CD14-positive monocyte (primary cell): ENCODE measurements around the gene ABHD4. TPM values are rescaled to one million over a fixed set of nuclear protein-coding genes. Genes with fewer than 3 reads are reported as not detected.

Experiments
- DNase-seq, 3 donors: peaks; one replicate each; pipeline ENCODE4 v3.0.0-alpha.2; 2011 to 2022
- H2AFZ ChIP-seq: 2 replicates; pipeline ENCODE4 v1.6.0; 2012; ENCODE audit warnings: mild to moderate bottlenecking, low read depth, low read length, inconsistent platforms; ENCODE audit not compliant: insufficient read depth, poor library complexity, severe bottlenecking
- H3K27ac ChIP-seq, 2 donors: 1 replicate in 1 of 2; 2 replicates in 1 of 2; pipeline ENCODE4 v1.5.1; 2012 to 2013; ENCODE audit warnings: low read length in 2 of 2, control low read depth in 1 of 2, inconsistent platforms in 1 of 2, low read depth in 1 of 2, mild to moderate bottlenecking in 1 of 2
- H3K27me3 ChIP-seq, 2 donors: one replicate each; pipeline versions ENCODE4 v1.6.0 to v1.6.1; 2011 to 2013; ENCODE audit warnings: low read length in 2 of 2; ENCODE audit not compliant: control insufficient read depth in 2 of 2, insufficient read depth in 2 of 2
- H3K36me3 ChIP-seq, 2 donors: replicated peaks in 1 of 2; 1 replicate in 1 of 2; 2 replicates in 1 of 2; pipeline versions ENCODE4 v1.5.1 to v1.6.1; 2012 to 2013; ENCODE audit warnings: low read length in 2 of 2, control low read depth in 1 of 2, inconsistent platforms in 1 of 2, mild to moderate bottlenecking in 1 of 2; ENCODE audit not compliant: insufficient read depth in 2 of 2, control insufficient read depth in 1 of 2
- H3K4me1 ChIP-seq, 2 donors: 1 replicate in 1 of 2; 2 replicates in 1 of 2; pipeline versions ENCODE4 v1.5.1 to v1.6.1; 2012 to 2013; ENCODE audit warnings: low read length in 2 of 2, control low read depth in 1 of 2, inconsistent platforms in 1 of 2, mild to moderate bottlenecking in 1 of 2, moderate library complexity in 1 of 2; ENCODE audit not compliant: insufficient read depth in 2 of 2, control insufficient read depth in 1 of 2
- H3K4me2 ChIP-seq: replicated peaks from 2 replicates; pipeline ENCODE3; 2012; ENCODE audit warnings: low read length, moderate library complexity, mild to moderate bottlenecking; ENCODE audit not compliant: poor library complexity, severe bottlenecking; ENCODE audit errors: extremely low read depth
- H3K4me3 ChIP-seq, 3 experiments: fragments of 200-600 bp in 1 of 3; sonication (generic) in 1 of 3; replicated peaks in 1 of 3; 1 replicate in 2 of 3; 2 replicates in 1 of 3; pipeline ENCODE4 v1.5.1; 2011 to 2013; ENCODE audit warnings: low read length in 3 of 3, mild to moderate bottlenecking in 3 of 3, control low read depth in 2 of 3, low read depth in 2 of 3, inconsistent platforms in 1 of 3, moderate library complexity in 1 of 3
- H3K79me2 ChIP-seq: 2 replicates; pipeline ENCODE4 v1.6.0; 2012; ENCODE audit warnings: mild to moderate bottlenecking, control low read depth, inconsistent platforms, low read length, moderate library complexity; ENCODE audit not compliant: insufficient read depth
- H3K9ac ChIP-seq: 2 replicates; pipeline ENCODE4 v1.6.0; 2017; ENCODE audit warnings: low read length, mild to moderate bottlenecking; ENCODE audit not compliant: insufficient read depth, poor library complexity, severe bottlenecking
- H3K9me3 ChIP-seq, 2 donors: replicated peaks in 1 of 2; 1 replicate in 1 of 2; 2 replicates in 1 of 2; pipeline versions ENCODE4 v1.5.1 to v1.6.1; 2012 to 2013; ENCODE audit warnings: low read length in 2 of 2, control low read depth in 1 of 2; ENCODE audit not compliant: control insufficient read depth in 1 of 2, insufficient read depth in 1 of 2
- H4K20me1 ChIP-seq: 2 replicates; pipeline ENCODE4 v1.6.0; 2012; ENCODE audit warnings: mild to moderate bottlenecking, low read length, control low read depth, moderate library complexity; ENCODE audit not compliant: insufficient read depth
- H3K27ac Mint-ChIP-seq, 7 donors: one replicate each; pipeline ENCODE4 v1.8.0; 2020; ENCODE audit warnings: mild to moderate bottlenecking in 7 of 7, mixed read lengths in 7 of 7, moderate library complexity in 6 of 7, inconsistent platforms in 2 of 7
- H3K27me3 Mint-ChIP-seq, 3 donors: one replicate each; pipeline ENCODE4 v1.8.0; 2021 to 2022; ENCODE audit warnings: low read depth in 3 of 3, mild to moderate bottlenecking in 3 of 3, mixed read lengths in 3 of 3, moderate library complexity in 3 of 3, inconsistent platforms in 1 of 3
- H3K36me3 Mint-ChIP-seq, 2 donors: one replicate each; pipeline ENCODE4 v1.8.0; 2020; ENCODE audit warnings: mixed read lengths in 2 of 2, inconsistent platforms in 1 of 2, mild to moderate bottlenecking in 1 of 2
- H3K4me1 Mint-ChIP-seq: one replicate; pipeline ENCODE4 v1.8.0; 2020; ENCODE audit warnings: mild to moderate bottlenecking, mixed read lengths
- H3K4me3 Mint-ChIP-seq, 2 donors: one replicate each; pipeline ENCODE4 v1.8.0; 2020; ENCODE audit warnings: mild to moderate bottlenecking in 2 of 2, mixed read lengths in 2 of 2, moderate library complexity in 1 of 2
- H3K9me3 Mint-ChIP-seq, 7 donors: one replicate each; pipeline ENCODE4 v1.8.0; 2020 to 2022; ENCODE audit warnings: mixed read lengths in 7 of 7, mild to moderate bottlenecking in 6 of 7, moderate library complexity in 6 of 7, inconsistent platforms in 2 of 7
- CTCF ChIP-seq: fragments of 200-600 bp; IDR thresholded peaks from one replicate; pipeline ENCODE4 v1.8.0; 2022; ENCODE audit warnings: antibody characterized with exemption, mild to moderate bottlenecking
- WGBS: methylation state at CpG from one replicate; pipeline ENCODE4 v1.1.5; 2013; ENCODE audit warnings: missing lambda C conversion rate; ENCODE audit not compliant: insufficient coverage; 5-methylcytosine and 5-hydroxymethylcytosine counted together
- intact Hi-C, 2 donors: fragments of 100-400 bp; cut with micrococcal nuclease; formaldehyde crosslinking; loops; one replicate each; pipeline versions ENCODE4 v1.15.0 to v1.15.1; 2023
- polyA plus RNA-seq, 3 donors: library from polyadenylated mRNA; depleted of rRNA in 1 of 3; unstranded in 2 of 3; stranded (reverse) in 1 of 3; fragments of 300-500 nt in 2 of 3; fragments of >200 nt in 1 of 3; fragmentation: Illumina TruSeq in 2 of 3; gene quantifications; 1 replicate in 2 of 3; 2 replicates in 1 of 3; pipeline ENCODE4 v1.2.3, GENCODE V29; 2012 to 2021

ABHD4 gene
- polyA plus RNA-seq, 3 donors = 9.4 to 13.4 (median 12.5) TPM

GRCh38 chr14:22610931-22611330 lies 12.8 kb downstream of the ABHD4 start:
- H3K9me3 Mint-ChIP-seq = peaks cover 0 to 3% (median 0%) of the 10 kb centered on the region in 7 donors
- no peak overlapping the region for H3K27ac ChIP-seq
- no peak overlapping the region for H3K4me2 ChIP-seq
- no peaks in the 10 kb centered on the region for H3K79me2 ChIP-seq
- no peak overlapping the region for H3K4me3 Mint-ChIP-seq
- no peak overlapping the region for H3K4me3 ChIP-seq
- no peaks in the 10 kb centered on the region for H3K4me1 ChIP-seq
- no peaks in the 10 kb centered on the region for H3K27me3 ChIP-seq
- H3K9ac ChIP-seq = no peak overlapping the region
- intact Hi-C loops = no loop called here
- peaks cover 50 to 54% of the 10 kb centered on the region in 2 donors for H3K36me3 Mint-ChIP-seq
- H3K4me1 Mint-ChIP-seq = no peaks in the 10 kb centered on the region
- no peaks in the 10 kb centered on the region for H3K9me3 ChIP-seq
- WGBS = 67% methylated on average over 1 of the region's 2 CpGs
- peaks cover 3 to 6% (median 3%) of the 10 kb centered on the region in 3 donors for H3K27me3 Mint-ChIP-seq
- DNase-seq = no peak
- no peak overlapping the region for H3K27ac Mint-ChIP-seq
- TF ChIP-seq CTCF = no peak
- H4K20me1 ChIP-seq = no peaks in the 10 kb centered on the region
- H2AFZ ChIP-seq = no peak overlapping the region
- peaks cover 36 to 53% of the 10 kb centered on the region in 2 donors for H3K36me3 ChIP-seq

GRCh38 chr14:22613106-22613695 lies 15.1 kb downstream of the ABHD4 start:
- WGBS = 6% methylated on average over 2 of the region's 2 CpGs
- Histone ChIP-seq H3K36me3 (peaks cover 17 to 31% of the 10 kb centered on the region in 2 donors), H3K4me3 (no peak overlapping the region), H3K4me2 (no peak overlapping the region), H4K20me1 (no peaks in the 10 kb centered on the region), H3K9me3 (no peaks in the 10 kb centered on the region), H3K4me1 (no peaks in the 10 kb centered on the region), H3K27ac (no peak overlapping the region), H3K9ac (no peak overlapping the region), H2AFZ (no peak overlapping the region), H3K79me2 (no peaks in the 10 kb centered on the region), H3K27me3 (no peaks in the 10 kb centered on the region)
- Mint-ChIP-seq H3K27me3 (peaks cover 3 to 9% (median 6%) of the 10 kb centered on the region in 3 donors), H3K4me3 (no peak overlapping the region), H3K4me1 (no peaks in the 10 kb centered on the region), H3K27ac (no peak overlapping the region), H3K9me3 (peaks cover 0 to 3% (median 2%) of the 10 kb centered on the region in 7 donors), H3K36me3 (peaks cover 30 to 33% of the 10 kb centered on the region in 2 donors)
- no peak for DNase-seq
- intact Hi-C loops = no loop called here
- TF ChIP-seq CTCF = no peak
